ENCODE data around the gene HNRNPA2B1. TPM values are rescaled to one million over a fixed set of nuclear protein-coding genes. Genes with fewer than 3 reads are reported as not detected.
A peak's percentile ranks its signal among the peaks of the same experiment; 100 is the strongest.
"Not testable (repeated sequence)": the region's sequence is repeated elsewhere in the genome, so short reads cannot be mapped to it uniquely, and the experiment has no call there.

HNRNPA2B1 gene
- total and polyA plus RNA-seq, 8 donors: 84.7 to 464 (median 165) TPM

- no peak for FAIRE-seq
- DNase-seq: peak in 2 of 6 donors; percentile 41 to 48
- Histone ChIP-seq H3K4me3 (no peak overlapping the region), H3K9me3 (no peaks in the 10 kb centered on the region), H3K27me3 (no peaks in the 10 kb centered on the region), H3K27ac (peak overlapping the region in 1 of 4 donors; percentile 74), H3K36me3 (no peaks in the 10 kb centered on the region), H3K4me1 (peaks cover 0 to 29% (median 0%) of the 10 kb centered on the region in 3 donors)
- 76% methylated on average over 15 of the region's 15 CpGs for WGBS, 2 donors
- intact Hi-C loops (cut with DNase I): no loop called here
- no peak for TF ChIP-seq CTCF (IDR thresholded peaks at IDR 0.05)
- ATAC-seq: no peak
Measured at GRCh38 chr7:26153823-26154783, 46.4 kb downstream of the HNRNPA2B1 start.

GRCh38 chr7:26153241-26153822, 47.2 kb downstream of the HNRNPA2B1 start:
- Histone ChIP-seq H3K4me3 (peak overlapping the region; percentile 40 to 73 (median 60)), H3K9me3 (no peaks in the 10 kb centered on the region), H3K36me3 (no peaks in the 10 kb centered on the region), H3K27ac (peak overlapping the region in 1 of 4 donors; percentile 74), H3K4me1 (peaks cover 0 to 29% (median 0%) of the 10 kb centered on the region in 3 donors), H3K27me3 (no peaks in the 10 kb centered on the region)
- DNase-seq (no peak), FAIRE-seq (no peak), ATAC-seq (no peak)
- WGBS, 2 donors: 72 to 73% methylated on average over 18 of the region's 18 CpGs
- intact Hi-C loops (cut with DNase I): no loop called here
- TF ChIP-seq CTCF (IDR thresholded peaks at IDR 0.05): no peak

- H3K27ac ChIP-seq; intact Hi-C loops (cut with DNase I); H3K36me3 ChIP-seq; H3K9me3 ChIP-seq; H3K27me3 ChIP-seq; FAIRE-seq: not testable (repeated sequence)
- 20 to 21% methylated on average over 35 to 54 of the region's 54 CpGs for WGBS, 2 donors
- ATAC-seq (peak in 3 of 4 donors; percentile 6 to 34 (median 20)), DNase-seq (peak in 1 of 6 donors; percentile 68)
- H3K4me3 ChIP-seq: peak overlapping the region; percentile 40 to 73 (median 60)
- peaks cover 0 to 29% (median 0%) of the 10 kb centered on the region in 3 donors for H3K4me1 ChIP-seq
Measured at GRCh38 chr7:26152782-26153240, 47.7 kb downstream of the HNRNPA2B1 start.

- H3K4me3 ChIP-seq: peak within 1 kb of the TSS; percentile 40 to 73 (median 60)
- no peaks in the 10 kb centered on the region for H3K27me3 ChIP-seq
- ATAC-seq (peak; percentile 92 to 96 (median 94)), DNase-seq (peak; percentile 81 to 93 (median 90)), FAIRE-seq (no peak)
- H3K9me3 ChIP-seq: no peaks in the 10 kb centered on the region
- TF ChIP-seq CTCF (IDR thresholded peaks at IDR 0.05): no peak
- intact Hi-C loops (cut with DNase I): no loop called here
- H3K27ac ChIP-seq: peak within 1 kb of the TSS in 1 of 4 donors; percentile 30
- WGBS, 2 donors: 0 to 1% methylated on average over 48 to 95 of the region's 95 CpGs
- peaks cover 0 to 29% (median 0%) of the 10 kb centered on the region in 3 donors for H3K4me1 ChIP-seq
- no peaks in the 10 kb centered on the region for H3K36me3 ChIP-seq
Measured at GRCh38 chr7:26151953-26152781, 48.4 kb downstream of the HNRNPA2B1 start, which contains the start of gene NFE2L3. Gene NFE2L3, plus strand, starts transcription at chr7:26152198. Its CDS starts 301 bp downstream, at chr7:26152499.

- WGBS, 2 donors: 66 to 71% methylated on average over 10 of the region's 10 CpGs
- no peaks in the 10 kb centered on the region for H3K9me3 ChIP-seq
Measured at GRCh38 chr7:26151650-26151952, 48.9 kb downstream of the HNRNPA2B1 start.

More at GRCh38 chr7:26151650-26151952, 48.9 kb downstream of the HNRNPA2B1 start:
- Histone ChIP-seq H3K36me3 (no peaks in the 10 kb centered on the region), H3K27ac (peak overlapping the region in 1 of 4 donors; percentile 11), H3K4me3 (peak overlapping the region in 3 of 4 donors; percentile 58 to 73 (median 63)), H3K27me3 (no peaks in the 10 kb centered on the region), H3K4me1 (peaks cover 0 to 25% (median 0%) of the 10 kb centered on the region in 3 donors)
- no peak for ATAC-seq
- TF ChIP-seq CTCF (IDR thresholded peaks at IDR 0.05): no peak
- FAIRE-seq: no peak
- intact Hi-C loops (cut with DNase I): no loop called here
- DNase-seq: no peak

Data from pancreas (tissue), 10 donors.